ENCODE results near the gene PRUNE2.

PRUNE2 gene

DNA sequence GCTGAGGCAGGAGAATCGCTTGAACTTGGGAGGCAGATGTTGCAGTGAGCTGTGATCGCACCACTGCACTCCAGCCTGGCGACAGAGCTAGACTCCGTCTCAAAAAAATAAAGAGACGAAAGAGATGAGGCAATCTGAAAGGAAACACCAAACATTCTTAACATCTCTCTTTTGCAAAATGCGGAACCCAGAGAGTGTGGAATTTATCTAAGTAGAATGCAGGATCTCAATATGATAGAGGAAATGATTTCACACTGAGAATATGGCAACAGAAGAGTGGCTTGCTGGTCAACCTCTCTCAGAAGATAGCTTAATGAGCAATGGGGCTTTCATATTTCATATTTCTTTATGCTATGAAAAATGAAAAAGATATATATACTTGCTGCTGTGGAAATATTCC, 175.1 kb downstream of the PRUNE2 start:
- DNase-seq: no peak

DNA sequence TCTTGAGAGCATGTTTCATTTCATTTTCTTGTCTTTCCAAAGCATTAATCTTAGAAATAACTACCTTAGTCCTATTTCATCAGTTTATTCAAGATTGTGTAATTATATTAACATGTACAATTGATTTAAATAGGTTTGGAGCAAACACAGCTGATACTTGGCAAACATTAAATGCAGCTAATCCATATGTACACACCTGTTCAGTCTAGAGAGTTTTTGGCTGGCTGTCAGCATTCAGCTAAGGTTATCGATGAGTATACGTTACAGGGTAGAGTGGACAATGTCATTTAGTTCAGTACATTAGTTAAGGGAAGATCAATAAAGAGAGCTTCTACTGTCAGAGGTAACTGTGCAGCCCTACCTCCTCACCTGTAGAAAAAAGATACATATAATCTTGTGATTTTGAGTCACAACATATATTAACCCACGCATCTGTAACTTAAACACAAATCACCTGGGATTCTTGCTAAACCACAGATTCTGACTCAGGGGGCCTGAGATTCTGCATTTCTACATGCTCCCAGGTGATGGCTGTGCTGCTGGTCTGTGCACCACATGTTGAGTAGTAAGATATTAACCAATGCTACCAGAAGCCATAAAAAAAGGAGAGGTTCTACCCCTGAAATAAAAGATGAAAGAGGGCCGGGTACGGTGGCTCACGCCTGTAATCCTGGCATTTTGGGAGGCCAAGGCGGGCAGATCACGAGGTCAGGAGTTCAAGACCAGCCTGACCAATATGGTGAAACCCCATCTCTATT, 175.8 kb downstream of the PRUNE2 start:
- peak; percentile 37 for DNase-seq

DNA sequence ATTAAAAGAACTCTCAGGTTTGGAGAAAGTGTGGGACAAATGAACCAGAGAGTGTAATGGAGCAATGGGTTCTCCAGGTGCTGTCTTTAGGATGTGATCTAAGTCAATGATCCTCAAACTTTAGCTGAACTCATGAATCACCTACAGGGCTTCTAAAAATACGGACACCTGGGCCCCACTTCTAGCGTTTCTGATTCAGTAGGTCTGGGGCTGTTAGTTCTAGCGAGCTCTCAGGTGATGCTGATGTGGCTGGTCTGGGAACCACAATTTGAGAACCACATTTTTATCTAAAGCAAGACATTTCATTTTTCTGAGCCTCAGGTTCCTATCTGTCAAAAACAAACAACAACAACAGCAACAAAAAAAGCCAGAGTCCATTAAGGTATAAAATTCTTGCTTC, 176.8 kb downstream of the PRUNE2 start:
- no peak for DNase-seq

DNA sequence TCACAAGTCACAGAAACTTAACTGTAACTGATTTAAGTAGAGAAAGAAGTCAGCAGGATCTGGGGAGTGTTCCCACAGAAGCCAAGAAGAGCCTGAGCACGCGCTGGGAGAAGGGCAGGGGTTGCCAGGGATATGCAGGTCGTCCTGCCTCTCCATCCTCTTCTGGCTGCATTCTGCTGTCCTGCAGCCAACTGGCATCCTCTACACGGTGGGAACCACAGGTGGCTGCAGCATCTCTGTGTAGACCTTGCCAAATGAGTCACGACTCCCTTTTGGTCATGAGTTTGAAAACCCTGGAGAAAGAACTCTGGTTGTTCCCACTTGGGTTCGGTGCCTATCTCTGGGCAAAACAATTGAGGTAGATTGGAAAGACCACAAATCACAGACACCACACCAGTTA, 180.0 kb downstream of the PRUNE2 start:
- no peak for DNase-seq

DNA sequence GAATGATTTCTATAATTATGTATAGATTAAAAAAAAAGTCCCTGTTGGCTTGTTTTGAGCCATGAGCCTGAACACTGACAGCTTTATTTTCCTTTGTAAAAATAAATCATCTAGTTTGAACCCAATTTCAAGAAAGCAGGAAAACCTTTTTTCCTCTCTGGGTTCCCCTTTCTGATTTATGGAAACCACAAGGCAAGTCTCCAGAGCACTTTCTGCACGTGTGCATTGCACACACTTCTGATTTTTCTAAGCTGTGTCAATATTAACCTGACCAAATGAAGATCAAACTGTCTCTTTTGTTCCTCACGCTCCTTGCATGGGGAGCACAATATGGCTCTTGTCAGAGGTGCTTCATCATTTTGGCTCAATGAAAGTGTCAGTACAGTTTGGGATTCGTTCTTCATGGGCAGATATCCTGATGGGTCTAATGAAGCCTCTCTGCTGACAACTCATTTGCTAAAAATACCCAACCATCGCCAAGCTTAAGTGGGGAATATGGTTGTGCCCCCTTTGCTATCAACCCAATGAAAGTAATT, 180.8 kb downstream of the PRUNE2 start:
- DNase-seq: no peak

DNA sequence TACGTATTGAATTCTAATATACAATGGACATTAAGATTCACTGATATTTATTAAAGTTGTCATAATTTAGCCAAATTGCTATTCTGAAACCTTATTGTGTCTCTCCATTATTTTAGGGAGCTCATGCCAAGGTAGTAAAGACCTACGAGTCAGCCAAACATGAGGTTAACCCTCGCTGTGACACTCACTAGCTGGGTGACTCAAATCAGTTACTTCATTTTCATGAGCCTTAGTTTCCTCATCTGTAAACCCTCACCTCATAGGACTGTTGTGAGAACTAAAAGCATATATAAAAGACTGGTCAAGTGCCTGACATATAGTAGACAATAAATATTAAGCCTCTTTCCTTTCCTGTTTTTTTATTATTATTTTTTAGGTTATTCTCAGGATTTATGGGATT, 185.7 kb downstream of the PRUNE2 start:
- no peak for DNase-seq

DNA sequence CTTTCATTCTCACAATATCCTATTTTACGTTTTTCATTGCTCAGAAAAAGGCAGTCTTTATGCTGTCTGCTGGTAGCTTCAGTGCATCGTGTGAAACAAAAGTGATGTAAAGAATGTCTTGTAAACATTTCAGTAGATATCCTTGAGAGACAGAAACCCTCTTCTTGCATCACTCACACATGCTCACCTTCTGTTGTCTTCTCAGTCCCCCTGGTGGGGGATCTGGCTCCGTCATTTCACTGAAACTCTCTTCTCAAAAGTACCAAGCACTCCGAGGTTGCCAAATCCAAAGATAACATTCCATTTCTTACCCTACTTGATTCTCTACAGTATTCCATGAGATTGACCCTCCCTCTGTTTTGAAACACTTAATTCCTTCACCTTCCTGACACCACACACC, 187.7 kb downstream of the PRUNE2 start:
- DNase-seq: no peak

DNA sequence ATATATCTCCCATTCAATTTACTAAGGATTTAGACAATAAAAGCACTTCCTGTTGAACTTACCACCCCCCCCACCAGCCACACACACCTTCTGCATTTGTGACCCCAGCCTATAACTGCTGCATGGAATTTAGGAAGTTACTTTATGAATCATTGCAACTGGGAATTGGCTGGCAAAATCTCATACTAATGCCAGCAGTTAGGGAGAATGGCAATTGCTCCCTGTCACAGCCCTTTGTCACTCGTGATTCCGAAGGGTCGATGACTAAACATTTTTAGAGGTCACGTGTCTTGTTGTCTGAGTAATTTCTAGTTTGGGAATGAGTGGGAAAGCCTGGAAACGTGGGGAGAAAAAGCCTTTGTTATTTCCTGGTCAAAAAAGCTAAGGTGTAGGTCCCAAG, 188.3 kb downstream of the PRUNE2 start:
- DNase-seq: no peak

DNA sequence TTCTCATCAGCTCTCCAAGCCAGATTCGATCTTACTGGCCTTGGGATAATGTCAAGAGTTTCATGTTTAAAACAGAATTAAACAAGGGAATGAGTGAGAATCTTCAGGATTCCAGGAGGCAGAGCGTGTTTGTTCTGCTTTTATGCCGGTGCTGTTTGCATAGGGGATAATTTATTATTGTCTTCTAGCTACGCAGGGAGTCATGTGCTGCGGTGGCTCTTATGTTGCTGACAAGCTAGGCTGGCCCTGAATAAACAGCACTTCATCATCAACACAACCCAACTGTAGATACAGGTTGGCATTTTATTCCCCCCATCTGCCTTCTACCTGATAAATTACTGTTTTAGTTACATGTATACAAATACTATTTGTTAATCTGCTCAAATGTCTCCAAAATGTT, 188.7 kb downstream of the PRUNE2 start:
- DNase-seq: peak; percentile 48

DNA sequence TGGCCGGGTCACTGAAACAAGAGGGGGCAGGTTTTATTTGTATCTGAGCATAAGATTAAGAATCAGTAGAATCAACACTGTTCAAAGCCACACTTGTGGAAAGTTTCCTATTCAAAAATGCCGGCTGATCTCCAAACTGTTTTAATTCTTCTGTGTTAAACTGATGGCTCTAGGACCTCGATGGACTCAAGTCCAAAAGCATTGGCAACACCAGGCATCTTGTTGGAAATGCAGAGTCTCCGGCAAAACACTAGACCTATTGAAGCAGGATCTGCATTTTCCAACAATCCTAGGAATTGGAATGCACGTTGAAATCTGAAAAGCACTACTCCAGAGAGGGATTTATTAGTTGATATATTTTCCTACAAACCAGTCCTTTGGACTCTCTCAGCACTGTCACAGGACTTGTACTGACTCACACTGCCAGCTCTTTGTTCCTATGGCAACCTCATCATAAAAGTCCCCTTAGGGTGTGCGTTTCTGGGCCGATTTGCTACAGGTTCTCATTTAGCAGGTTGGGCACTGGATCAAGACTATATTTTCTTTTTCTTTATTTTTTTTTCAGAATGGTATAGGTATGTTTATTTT, 189.7 kb downstream of the PRUNE2 start:
- peak; percentile 15 for DNase-seq

DNA sequence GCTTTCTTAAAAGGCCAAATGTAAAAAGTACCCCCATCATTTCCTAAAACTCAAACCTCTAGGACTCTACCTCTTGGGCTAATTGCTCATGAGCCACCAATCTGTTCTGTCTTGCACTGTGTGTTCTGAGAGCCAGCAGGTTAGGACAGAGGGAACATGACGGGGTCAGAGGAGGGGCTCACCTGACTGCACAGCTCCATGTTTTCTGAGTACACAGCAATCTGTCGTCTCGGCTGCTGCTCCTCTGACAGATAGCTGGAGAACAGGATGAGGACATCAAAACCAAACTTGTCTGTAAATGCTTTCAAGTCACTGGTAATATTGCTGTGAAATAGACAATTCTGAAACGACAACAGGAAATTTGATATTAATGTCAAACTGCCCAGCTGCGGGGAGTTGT, 192.5 kb downstream of the PRUNE2 start:
- no peak for DNase-seq

DNA sequence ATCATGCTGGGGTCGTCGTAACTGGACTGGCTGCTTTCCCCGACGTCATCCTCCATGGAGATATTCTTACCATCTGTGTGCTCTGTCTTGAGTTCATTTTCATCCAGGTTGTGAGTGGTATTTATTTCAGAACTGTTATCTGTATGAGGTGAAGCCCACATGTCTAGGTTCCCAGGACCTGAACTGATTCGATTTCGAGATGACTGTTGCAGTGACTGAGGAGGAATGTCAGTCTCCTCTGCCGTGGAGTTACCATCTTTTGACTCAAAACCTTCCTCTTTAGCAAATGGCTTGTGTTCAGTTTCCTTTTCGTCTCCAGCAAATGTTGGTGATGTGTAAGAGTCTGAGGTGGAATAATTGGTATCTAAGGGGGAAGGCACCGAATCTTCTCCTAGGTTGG, 196.9 kb downstream of the PRUNE2 start:
- no peak for DNase-seq

DNA sequence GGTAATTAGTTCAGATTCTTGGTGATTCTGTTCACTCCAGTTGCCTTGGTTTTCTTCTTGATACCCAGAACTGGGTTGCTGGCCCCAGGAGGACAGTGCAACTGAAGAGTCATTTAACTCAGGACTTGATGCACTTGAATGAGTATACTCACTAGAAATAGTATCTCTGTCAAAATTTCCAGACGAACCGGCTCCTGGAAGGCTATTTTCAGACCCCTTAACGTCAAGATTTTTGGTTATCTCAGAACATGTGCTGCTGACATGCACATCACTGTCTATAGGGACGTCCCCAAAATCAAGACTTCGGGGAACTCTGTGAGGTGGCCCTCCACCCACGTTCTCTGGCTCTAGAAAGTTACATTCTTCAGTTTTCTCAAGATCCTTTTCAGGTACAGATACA, 198.4 kb downstream of the PRUNE2 start:
- no peak for DNase-seq

DNA sequence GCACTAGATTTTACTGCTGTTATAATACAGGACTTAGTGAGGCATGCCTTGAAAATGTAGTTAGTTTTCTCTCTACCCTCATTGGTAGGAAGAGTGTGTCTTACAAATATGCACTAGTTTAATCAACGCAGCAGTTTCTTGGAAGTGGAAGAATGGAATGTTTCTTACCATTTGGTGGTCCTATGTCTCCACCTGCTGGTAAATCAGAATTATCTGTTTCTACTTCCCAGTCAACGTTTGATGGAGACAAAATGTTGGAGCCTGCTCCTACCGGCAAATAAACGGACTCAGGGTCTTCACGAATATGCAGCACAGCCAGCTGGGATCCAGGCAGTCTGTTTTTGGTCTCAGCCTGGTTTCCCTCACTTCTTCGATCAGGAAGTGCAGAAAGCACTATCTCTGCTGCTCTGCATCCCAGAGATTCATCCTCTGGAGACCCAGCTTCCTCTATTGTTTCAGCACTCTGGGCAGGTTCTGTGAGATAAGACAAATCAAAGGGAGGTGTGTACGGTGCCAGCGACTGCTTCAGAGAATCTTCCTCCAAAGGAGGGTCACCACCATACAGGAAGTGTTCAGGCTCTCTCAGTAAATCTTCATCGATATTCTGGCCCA, 201.2 kb downstream of the PRUNE2 start:
- peak; percentile 61 for DNase-seq

DNA sequence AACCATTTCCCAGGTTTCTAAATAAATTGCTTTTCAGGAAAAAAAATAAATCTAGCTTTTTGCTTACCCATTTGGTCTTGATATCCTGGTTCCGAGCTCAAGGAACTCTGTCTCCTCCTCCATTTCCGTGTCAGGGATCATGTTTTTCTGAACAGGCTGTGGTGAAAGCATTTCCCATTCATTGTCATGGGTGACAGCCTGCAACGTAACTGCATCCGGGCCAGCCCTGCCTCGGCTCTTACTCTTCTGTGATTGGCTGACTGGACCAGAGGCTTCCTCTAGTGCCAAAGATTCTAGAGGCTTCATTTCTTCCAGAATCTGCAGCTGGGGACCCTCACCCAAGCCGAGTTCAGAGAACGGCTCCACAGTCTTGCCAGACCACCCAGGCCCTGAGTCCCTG, 202.6 kb downstream of the PRUNE2 start:
- no peak for DNase-seq

DNA sequence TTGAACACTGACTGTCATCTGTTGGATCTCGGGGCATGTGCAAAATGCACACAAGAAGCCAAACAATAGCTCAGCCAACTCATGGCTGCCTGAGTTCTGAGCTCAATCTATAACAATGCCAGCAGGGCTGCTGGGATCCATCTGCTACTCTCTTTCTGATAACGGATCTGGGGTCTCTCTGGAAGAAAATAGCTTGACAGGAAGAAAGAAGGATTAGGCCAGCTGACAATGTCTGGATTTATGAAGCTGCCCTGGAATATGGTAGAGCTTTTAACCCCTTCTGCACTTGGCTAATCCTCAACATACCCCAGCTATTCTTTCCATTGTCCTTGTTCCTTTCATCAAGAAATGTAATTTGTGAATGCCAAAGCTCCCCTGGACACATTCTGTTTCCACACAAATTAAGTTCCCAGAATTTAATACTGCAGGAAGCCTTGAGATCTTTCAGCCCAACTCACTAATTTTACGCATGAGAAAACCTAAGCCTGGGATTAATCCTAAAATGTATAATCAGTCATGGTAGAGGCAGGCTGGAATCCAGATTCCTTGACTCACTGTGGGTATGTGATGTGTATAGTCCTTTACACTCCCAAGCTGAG, 204.4 kb downstream of the PRUNE2 start:
- DNase-seq: no peak

DNA sequence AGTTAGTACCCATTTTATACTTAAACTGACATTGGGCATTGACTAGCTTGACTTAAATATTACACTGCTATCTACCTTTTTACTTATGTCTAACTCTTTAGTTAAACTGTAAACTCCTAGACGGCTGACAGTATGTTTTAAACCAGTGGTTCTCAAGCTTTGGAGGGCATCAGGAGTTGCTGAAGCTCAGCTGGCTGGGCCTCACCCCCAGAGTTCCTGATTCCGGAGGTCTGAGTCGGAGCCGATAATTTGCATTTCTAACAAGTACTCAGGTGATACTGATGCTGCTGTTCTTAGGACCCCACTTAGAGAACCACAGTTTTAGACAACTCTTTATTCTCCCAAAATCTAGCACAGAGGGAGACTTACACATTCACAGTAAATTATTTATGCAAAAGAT, 205.0 kb downstream of the PRUNE2 start:
- DNase-seq: no peak

DNA sequence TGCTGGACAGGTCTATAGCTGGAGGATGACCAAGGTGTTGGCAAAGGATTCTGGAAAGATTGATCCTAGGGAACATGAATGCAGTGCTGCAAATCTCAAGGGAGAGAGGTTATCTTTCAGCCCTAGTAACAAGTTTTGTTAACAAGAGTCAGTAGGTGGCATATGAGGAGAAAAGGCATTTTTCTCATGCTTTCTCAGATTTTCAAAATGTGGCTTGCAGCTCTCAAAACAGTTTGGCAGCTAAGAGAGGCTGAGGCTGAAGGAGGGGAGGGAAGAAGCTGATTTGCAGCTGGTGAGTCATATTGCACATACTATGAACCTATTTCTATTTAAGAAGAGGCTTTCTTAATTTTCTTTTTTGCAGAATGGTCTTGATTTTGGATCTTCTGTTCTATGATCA, 205.9 kb downstream of the PRUNE2 start:
- DNase-seq: no peak

DNA sequence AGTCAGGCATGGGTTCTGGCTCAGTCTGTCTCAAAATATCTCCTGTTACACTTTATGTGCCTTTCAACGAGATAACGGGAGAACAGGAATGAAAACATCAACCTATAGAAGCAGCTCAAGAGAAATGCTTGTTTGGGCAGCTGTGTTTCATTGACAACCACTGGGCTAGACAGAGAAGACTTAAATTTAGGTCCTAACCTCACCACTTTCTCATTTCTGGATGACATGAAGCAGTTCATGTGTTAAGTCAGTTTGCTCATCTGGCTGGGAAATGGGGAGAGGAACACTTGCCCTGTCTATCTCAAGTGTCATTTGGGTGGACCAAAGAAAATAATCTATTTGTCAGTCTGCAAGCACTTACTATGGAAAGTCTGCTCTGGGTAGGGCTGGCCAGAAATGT, 208.4 kb downstream of the PRUNE2 start:
- no peak for DNase-seq

DNA sequence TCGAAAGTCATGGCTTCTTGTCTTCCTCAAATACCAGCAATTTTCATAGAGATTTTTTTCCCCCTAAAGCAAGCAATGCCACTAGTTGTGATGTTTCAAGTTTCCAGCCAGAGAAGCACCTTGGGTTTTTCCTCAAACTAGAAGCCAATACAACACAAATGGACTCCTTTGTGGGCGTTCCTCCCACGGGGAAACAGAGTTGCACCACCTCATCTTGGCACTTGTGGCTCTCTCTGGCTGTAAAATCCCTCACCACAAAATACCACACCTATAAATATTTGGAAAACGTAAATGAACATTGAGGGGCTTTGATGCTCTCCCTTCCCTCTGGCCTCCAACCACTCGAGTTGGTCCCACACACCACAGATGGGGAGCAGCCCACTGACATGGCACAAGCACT, 208.8 kb downstream of the PRUNE2 start:
- no peak for DNase-seq

DNA sequence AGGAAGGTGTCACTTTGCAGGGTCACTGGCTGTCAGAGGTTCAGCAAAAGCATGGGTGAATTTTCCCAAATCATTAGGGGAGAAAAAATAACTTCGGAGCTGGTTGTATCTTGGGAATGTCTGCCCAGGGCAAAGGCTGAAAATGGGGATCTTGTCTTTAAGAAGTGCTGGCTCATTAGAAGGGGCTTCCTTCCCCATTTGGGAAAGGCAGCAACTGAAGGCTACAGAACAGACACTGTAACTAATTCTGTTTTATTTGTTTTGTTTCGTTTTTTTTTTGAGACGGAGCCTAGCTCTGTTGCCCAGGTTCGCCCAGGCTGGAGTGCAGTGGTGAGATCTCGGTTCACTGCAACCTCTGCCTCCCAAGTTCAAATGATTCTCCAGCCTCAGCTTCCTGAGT, 212.0 kb downstream of the PRUNE2 start:
- no peak for DNase-seq

DNA sequence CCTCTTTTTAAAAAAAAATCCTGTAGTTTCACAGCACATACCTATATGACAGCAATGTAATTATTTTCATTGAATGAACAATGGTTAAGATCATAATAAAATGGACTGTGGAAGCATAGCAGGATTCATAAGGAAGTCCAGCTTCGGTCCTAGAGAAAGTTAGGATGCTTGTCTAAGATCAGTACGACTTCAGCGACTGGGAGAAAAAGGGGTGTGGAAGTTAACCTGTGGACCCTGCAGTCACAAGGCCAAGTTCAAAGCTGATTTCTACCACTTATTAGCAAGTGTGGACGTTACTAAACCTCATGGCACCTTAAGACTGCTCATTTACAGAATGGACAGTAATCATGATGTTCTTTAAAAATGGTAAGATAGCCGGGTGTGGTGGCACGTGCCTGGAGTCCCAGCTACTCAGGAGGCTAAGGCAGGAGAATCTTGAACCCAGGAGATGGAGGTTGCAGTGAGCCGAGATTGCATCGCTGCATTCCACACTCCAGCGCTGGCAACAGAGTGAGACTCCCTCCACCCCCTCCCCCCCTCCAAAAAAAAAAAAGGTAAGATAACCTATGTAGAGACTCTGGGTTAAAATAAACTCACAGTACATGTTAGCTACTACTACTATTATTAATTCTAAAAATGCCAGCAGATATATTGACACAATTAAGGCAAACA, 213.3 kb downstream of the PRUNE2 start:
- DNase-seq: no peak
